Ovary (tissue), 9 donors: ENCODE data around the gene SEC22C. TPM values are rescaled to one million over a fixed set of nuclear protein-coding genes. Genes with fewer than 3 reads are reported as not detected.
A peak's percentile ranks its signal among the peaks of the same experiment; 100 is the strongest.

Experiments used
- DNase-seq, 5 donors: peaks; one replicate each; pipeline ENCODE4 v3.0.0-alpha.2; 2019 to 2020
- H3K27ac ChIP-seq, 2 donors: fragments of 200-600 bp; one replicate each; pipeline versions ENCODE4 v1.5.1 to v1.8.0; 2019 to 2022
- H3K27me3 ChIP-seq: fragments of 200-600 bp; one replicate; pipeline ENCODE4 v1.8.0; 2022
- H3K36me3 ChIP-seq: fragments of 200-600 bp; sonication (generic); one replicate; pipeline ENCODE4 v1.5.1; 2019
- H3K4me1 ChIP-seq: one replicate; pipeline ENCODE4 v1.8.1; 2013; ENCODE audit warnings: mild to moderate bottlenecking, moderate library complexity; ENCODE audit not compliant: insufficient read depth
- H3K4me3 ChIP-seq: fragments of 200-600 bp; sonication (generic); one replicate; pipeline ENCODE4 v1.5.1; 2017
- H3K9me3 ChIP-seq, 2 donors: fragments of 200-600 bp in 1 of 2; sonication (generic) in 1 of 2; one replicate each; pipeline versions ENCODE4 v1.5.1 to v1.8.1; 2013 to 2019; ENCODE audit warnings: mild to moderate bottlenecking in 1 of 2, moderate library complexity in 1 of 2
- EP300 ChIP-seq: sonication (generic); formaldehyde crosslinking; IDR thresholded peaks from one replicate; pipeline ENCODE4 v1.6.1; 2017; ENCODE audit warnings: antibody characterized with exemption
- POLR2A ChIP-seq: fragments of 450-650 bp; IDR thresholded peaks from one replicate; pipeline ENCODE4 v1.6.1; 2017; ENCODE audit warnings: antibody characterized with exemption, mild to moderate bottlenecking, moderate library complexity
- WGBS, 3 donors: extraction: QIAGEN DNeasy Blood & Tissue Kit in 1 of 3; methylation state at CpG; one replicate each; pipeline versions ENCODE4 v1.1.5 to v1.1.7; 2013 to 2017; 5-methylcytosine and 5-hydroxymethylcytosine counted together
- intact Hi-C, 4 donors: fragments of 100-400 bp; cut with DNase I; formaldehyde crosslinking; loops; one replicate each; pipeline versions ENCODE4 v1.11.0 to v1.15.1; 2022 to 2023
- polyA plus RNA-seq, 2 donors: library from polyadenylated mRNA; stranded (reverse); fragments of 200-250 nt in 1 of 2; fragments of 350-450 nt in 1 of 2; fragmentation: Illumina TruSeq in 1 of 2; extraction: RNeasy Lipid Tissue Mini Kit (QIAGEN cat#74804) in 1 of 2; gene quantifications; one replicate each; pipeline ENCODE4 v1.2.3, GENCODE V29; 2013 to 2014
- total RNA-seq, 7 donors: library from RNA; depleted of rRNA in 2 of 7; stranded (reverse); fragments of >200 nt in 2 of 7; fragmentation: NEBNext Ultra II Directional in 3 of 7; extraction: Animal tissue kit (Norgen Biotek cat#: 25700) in 3 of 7; gene quantifications; one replicate each; pipeline versions ENCODE4 v1.1.0 to v1.2.4, GENCODE V29; 2016 to 2023
- TF ChIP-seq, protein P1 (sequence below), 3 donors: fragments of 450-650 bp in 2 of 3; fragments of 200-600 bp in 1 of 3; IDR thresholded peaks; one replicate each; pipeline versions ENCODE4 v1.5.1 to v1.8.0; 2016 to 2022; ENCODE audit warnings: antibody characterized with exemption in 3 of 3, mild to moderate bottlenecking in 1 of 3
- donor health status: DM: no; HTN: no; CAD: no; lungs with moderate emphysema.
- donor health status: DM: no; HTN: no; CAD: no.
- donor health status: Bipolar disorder and iron deficiency.
- donor health status: DM: yes; HTN: yes; CAD: no.
- donor health status: DM: no; HTN: no; CAD: no.
- donor health status: DM: yes; HTN: yes; CAD: no.

The SEC22C gene
- total and polyA plus RNA-seq, 9 donors = 31.4 to 68.5 (median 46.0) TPM

DNA sequence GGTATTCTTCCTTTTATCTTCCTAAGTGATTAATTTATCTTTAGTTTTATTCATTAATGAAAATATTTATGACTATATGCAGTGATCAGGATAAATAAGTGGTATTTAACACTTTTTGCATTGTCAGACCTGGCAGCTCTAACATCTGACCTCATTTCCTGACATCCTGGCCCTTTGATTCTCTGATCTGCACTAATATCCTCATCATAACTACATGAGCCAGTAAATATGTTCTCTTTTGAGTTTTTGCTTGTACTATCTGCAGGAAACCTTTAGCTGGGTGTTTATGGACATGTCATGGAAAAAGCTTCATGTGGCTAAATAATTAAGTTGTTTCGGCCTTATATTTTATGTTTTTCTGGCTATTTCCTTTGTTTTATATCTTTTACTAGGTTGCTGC lies 29.2 kb upstream of the SEC22C start:
- Histone ChIP-seq H3K4me3 (no peak overlapping the region), H3K9me3 (no peaks in the 10 kb centered on the region), H3K36me3 (no peaks in the 10 kb centered on the region), H3K27me3 (no peaks in the 10 kb centered on the region), H3K27ac (no peak overlapping the region), H3K4me1 (no peaks in the 10 kb centered on the region)
- TF ChIP-seq, protein P1, sequence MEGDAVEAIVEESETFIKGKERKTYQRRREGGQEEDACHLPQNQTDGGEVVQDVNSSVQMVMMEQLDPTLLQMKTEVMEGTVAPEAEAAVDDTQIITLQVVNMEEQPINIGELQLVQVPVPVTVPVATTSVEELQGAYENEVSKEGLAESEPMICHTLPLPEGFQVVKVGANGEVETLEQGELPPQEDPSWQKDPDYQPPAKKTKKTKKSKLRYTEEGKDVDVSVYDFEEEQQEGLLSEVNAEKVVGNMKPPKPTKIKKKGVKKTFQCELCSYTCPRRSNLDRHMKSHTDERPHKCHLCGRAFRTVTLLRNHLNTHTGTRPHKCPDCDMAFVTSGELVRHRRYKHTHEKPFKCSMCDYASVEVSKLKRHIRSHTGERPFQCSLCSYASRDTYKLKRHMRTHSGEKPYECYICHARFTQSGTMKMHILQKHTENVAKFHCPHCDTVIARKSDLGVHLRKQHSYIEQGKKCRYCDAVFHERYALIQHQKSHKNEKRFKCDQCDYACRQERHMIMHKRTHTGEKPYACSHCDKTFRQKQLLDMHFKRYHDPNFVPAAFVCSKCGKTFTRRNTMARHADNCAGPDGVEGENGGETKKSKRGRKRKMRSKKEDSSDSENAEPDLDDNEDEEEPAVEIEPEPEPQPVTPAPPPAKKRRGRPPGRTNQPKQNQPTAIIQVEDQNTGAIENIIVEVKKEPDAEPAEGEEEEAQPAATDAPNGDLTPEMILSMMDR (IDR thresholded peaks at IDR 0.05) = no peak
- TF ChIP-seq POLR2A (no peak), EP300 (no peak)
- intact Hi-C loops = no loop called here
- no peak for DNase-seq
- WGBS, 3 donors = 77 to 85% (median 81%) methylated on average over 1 of the region's 1 CpG

DNA sequence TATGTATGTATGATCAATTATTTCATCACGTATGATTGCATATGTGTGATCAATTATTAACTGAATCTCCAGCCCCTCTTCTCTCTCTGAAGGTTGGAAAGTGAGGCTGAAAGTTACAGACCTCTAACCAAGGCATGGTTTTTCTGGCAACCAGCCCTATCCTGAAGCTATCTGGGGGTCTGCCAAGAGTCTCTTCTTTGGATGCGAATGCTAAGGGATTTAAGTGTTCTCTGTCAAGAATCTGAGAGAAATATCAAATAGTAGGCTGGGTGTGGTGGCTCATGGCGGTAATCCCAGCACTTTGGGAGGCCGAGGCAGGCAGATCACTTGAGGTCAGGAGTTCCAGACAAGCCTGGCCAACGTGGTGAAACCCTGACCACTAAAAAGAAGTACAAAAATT lies 26.8 kb upstream of the SEC22C start:
- H3K4me1 ChIP-seq = no peaks in the 10 kb centered on the region
- DNase-seq = no peak
- no peaks in the 10 kb centered on the region for H3K36me3 ChIP-seq
- 53 to 56% (median 54%) methylated on average over 5 of the region's 5 CpGs for WGBS, 3 donors
- intact Hi-C loops = no loop called here
- no peak for TF ChIP-seq EP300
- no peak for TF ChIP-seq POLR2A
- TF ChIP-seq, protein P1 (IDR thresholded peaks at IDR 0.05) = no peak
- H3K9me3 ChIP-seq = no peaks in the 10 kb centered on the region
- no peak overlapping the region for H3K27ac ChIP-seq
- H3K27me3 ChIP-seq = no peaks in the 10 kb centered on the region
- no peak overlapping the region for H3K4me3 ChIP-seq

DNA sequence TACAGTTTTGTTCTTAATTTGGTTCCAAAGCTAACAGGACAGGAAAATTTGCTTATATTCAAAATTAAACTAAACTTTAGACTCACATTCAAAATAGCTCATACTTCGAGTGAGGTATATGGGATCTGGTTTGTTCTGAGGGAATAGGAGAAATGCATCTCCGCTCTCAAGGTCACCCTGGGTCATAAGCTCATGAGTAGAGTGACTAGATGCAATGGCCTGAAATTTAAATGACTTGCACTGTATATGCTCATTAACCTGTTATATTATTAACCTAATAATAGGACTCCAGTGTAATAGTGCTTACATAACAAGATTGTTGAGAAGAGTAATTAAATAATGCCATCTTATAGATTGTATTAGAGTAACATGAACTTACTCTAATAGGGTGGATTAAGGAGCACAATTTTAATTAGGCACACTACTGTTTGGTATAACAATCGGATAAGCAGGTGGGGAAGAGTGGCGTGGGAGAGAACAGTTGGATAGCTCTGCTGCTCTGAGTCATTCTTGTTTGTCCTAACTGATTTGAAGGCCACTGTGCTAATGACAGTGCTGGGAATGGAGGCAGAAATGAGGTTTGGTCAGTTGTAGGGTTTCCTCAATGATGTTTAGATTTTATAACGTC lies 23.9 kb upstream of the SEC22C start:
- Histone ChIP-seq H3K4me3 (no peak overlapping the region), H3K9me3 (no peaks in the 10 kb centered on the region), H3K4me1 (peaks cover 5% of the 10 kb centered on the region), H3K36me3 (no peaks in the 10 kb centered on the region), H3K27me3 (no peaks in the 10 kb centered on the region), H3K27ac (no peak overlapping the region)
- DNase-seq = no peak
- 43 to 52% (median 47%) methylated on average over 5 of the region's 5 CpGs for WGBS, 3 donors
- no peak for TF ChIP-seq POLR2A
- TF ChIP-seq EP300 = no peak
- intact Hi-C loops = no loop called here

DNA sequence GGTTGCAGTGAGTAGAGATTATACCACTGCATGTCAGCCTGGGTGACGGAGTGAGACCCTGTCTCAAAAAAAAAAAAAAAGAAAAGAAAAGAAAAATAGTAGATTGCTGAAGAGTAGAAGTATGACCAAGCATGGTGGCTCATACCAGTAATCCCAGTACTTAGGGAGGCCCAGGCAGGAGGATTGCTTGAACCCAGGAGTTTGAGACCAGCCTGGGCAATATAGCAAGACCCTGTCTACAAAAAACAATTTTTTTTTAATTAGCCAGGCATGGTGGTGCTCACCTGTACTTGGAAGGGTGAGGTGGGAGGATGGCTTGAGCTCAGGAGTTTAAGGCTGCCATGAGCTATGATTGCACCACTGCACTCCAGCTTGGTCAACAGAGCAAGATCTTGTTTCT lies 21.2 kb upstream of the SEC22C start:
- Histone ChIP-seq H3K27me3 (no peaks in the 10 kb centered on the region), H3K9me3 (no peaks in the 10 kb centered on the region), H3K27ac (no peak overlapping the region), H3K36me3 (no peaks in the 10 kb centered on the region), H3K4me1 (peaks cover 5% of the 10 kb centered on the region), H3K4me3 (no peak overlapping the region)
- intact Hi-C loops = loop anchor here in 1 of 4 donors (2.0 to 5.0 kb wide), 2 partner anchors 22 to 49 kb away; partner anchors contain the start of genes SEC22C and ZBTB47
- TF ChIP-seq EP300 = no peak
- TF ChIP-seq, protein P1 (IDR thresholded peaks at IDR 0.05) = no peak
- 89 to 97% (median 94%) methylated on average over 1 of the region's 1 CpG for WGBS, 3 donors
- DNase-seq = no peak

DNA sequence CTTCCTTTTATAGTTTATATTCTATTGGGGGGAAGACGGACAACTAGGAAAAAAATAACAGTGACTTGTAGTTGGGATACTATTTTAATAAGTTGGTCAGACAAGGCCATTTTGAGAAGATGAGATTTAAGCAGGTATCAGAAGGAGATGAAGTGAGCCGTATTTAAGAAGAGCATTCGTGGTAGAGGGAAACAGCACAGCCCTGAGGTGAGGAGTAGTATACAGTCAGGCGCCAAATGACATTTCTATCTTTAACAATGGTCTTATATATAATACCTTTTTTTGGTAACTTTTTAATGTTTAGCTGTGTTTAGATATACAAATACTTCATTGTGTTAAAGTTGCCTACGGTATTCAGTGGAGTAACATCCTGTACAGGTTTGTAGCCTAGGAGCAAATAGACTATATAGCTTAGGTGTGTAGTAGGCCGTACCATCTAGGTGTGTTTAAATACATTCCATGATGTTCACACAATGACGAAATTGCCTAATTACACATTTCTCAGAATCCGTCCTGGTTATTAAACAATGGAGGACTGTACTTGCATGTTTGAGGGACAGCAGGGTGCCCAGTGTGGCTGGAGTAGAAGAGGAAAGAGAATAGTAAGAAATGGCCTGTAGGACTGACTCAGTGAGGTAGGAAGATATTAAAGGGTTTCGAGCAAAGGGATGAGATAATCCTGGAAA lies 20.3 kb upstream of the SEC22C start:
- WGBS, 3 donors = 47 to 63% (median 53%) methylated on average over 9 of the region's 9 CpGs
- H3K4me1 ChIP-seq = peaks cover 5% of the 10 kb centered on the region

More for the DNA sequence above, 20.3 kb upstream of the SEC22C start:
- H3K36me3 ChIP-seq = no peaks in the 10 kb centered on the region
- intact Hi-C loops = loop anchor here in 1 of 4 donors (2.0 to 5.0 kb wide), 2 partner anchors 21 to 50 kb away; partner anchors contain the start of genes SEC22C and ZBTB47
- DNase-seq = no peak
- peak overlapping the region; percentile 78 for H3K4me3 ChIP-seq
- no peaks in the 10 kb centered on the region for H3K27me3 ChIP-seq
- TF ChIP-seq, protein P1 (IDR thresholded peaks at IDR 0.05) = no peak
- TF ChIP-seq EP300 = no peak
- no peak for TF ChIP-seq POLR2A
- H3K27ac ChIP-seq = no peak overlapping the region
- no peaks in the 10 kb centered on the region for H3K9me3 ChIP-seq
